ENCODE measurements around the gene KDELR3.

KDELR3 gene

DNA sequence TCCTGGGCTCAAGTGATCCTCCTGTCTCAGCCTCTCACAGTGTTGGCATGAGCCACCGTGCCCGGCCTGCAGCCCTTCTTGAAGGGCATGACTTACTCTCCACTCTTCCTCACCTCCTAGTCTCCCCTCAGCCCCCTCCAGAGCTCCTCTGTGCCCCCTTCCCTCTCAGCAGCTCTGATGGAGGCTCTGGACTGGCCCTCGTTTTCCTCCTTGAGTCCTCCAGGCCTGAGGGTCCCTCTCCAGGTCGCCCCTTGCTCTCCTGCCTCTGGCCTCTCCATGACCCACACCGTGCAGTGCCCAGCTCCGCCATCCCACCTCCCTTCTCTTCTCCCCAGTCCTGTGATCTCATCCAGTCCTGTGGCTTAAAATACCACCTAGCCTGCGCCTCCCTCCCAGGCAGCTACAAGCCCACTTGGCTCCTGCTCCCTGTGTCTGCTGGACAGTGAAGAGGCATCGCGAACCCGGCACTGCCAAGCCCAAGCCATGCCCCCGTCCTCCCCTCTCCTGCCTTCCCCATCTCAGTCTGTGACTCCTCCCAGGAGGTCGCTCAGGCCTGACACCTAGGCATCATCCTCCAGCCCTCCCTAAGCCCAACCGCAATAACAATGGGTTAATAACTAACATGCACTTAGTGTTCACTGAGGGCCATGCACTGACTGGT, 24.8 kb upstream of the KDELR3 start:
- H3K27me3 ChIP-seq (ENCODE audit: control insufficient read depth, insufficient read depth, low read length), result peaks cover 21% of the 10 kb centered on the region
- H3K9ac ChIP-seq (ENCODE audit: low read length), result no peak overlapping the region
- no peaks in the 10 kb centered on the region for H3K4me1 ChIP-seq (ENCODE audit: control insufficient read depth, insufficient read depth, low read length)
- no peaks in the 10 kb centered on the region for H3K36me3 ChIP-seq (ENCODE audit: control insufficient read depth, insufficient read depth, low read length)
- no peaks in the 10 kb centered on the region for H3K9me3 ChIP-seq (ENCODE audit: control insufficient read depth, low read length)
- no peak overlapping the region for H3K4me3 ChIP-seq (ENCODE audit: low read length)

DNA sequence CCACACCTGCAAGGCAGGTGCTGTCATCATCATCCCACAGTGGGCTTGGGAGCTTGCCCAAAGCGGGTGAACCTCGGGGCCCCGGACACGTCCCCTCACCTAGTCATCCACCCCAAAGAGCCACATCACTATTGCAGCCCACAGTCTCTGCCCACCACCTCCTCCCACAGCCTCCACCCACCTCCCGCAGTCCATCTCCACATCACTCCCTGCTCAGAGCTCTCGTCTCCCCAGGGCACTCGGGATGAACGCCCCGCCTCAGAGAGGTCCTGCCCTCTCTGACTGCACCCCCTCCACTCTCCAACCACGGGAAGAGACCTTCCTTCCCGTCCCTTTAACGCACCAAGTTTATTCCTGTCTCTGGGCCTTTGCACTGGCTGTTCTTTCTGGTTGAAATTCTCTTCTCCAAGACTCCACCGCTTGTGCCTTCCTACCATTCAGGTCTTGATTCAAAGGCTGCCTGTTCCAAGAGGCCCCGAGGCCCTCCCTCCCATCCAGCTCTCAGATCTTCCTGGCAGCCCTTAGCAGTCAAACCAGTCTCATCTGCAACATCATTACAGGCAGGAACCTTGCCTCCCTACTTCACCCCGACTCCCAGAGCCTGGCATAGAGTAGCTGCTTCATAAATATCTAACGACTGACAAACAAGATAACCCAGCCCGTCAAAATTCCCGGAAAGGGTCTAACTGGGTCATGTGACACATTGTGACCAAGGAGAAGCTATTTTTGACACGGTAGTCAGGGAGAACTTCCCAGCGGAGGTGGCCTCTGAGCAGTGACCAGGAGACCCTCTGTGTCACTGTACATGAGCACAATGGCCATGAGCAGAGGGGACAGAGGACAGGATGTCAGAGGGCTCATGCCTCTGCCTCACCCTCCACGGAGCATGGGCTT, 24.0 kb upstream of the KDELR3 start:
- Histone ChIP-seq H3K4me1 (ENCODE audit: control insufficient read depth, insufficient read depth, low read length) (no peaks in the 10 kb centered on the region), H3K9me3 (ENCODE audit: control insufficient read depth, low read length) (no peaks in the 10 kb centered on the region), H3K36me3 (ENCODE audit: control insufficient read depth, insufficient read depth, low read length) (no peaks in the 10 kb centered on the region), H3K4me3 (ENCODE audit: low read length) (no peak overlapping the region), H3K27me3 (ENCODE audit: control insufficient read depth, insufficient read depth, low read length) (peaks cover 25% of the 10 kb centered on the region), H3K9ac (ENCODE audit: low read length) (no peak overlapping the region)

DNA sequence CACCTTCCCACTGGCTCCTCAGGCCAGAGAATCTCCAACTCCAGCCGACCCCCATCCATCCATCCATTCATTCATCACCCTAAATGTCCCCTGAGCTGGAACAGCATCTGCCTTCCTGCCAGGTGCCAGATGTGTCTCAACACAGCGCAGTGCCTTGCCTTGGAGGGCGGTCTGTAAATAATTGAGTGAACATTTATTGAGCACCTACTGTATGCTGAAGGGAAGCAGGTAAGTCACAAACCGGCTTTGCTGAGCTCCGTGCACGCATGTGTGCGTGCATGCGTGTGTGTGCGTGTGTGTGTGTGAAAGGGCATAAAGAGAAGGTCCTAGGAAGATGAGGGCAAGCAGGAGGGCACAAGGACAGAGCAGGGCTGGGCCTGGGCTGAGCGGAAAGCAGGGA, 23.1 kb upstream of the KDELR3 start:
- Histone ChIP-seq H3K27me3 (ENCODE audit: control insufficient read depth, insufficient read depth, low read length) (peaks cover 31% of the 10 kb centered on the region), H3K4me1 (ENCODE audit: control insufficient read depth, insufficient read depth, low read length) (no peaks in the 10 kb centered on the region), H3K36me3 (ENCODE audit: control insufficient read depth, insufficient read depth, low read length) (no peaks in the 10 kb centered on the region), H3K9me3 (ENCODE audit: control insufficient read depth, low read length) (no peaks in the 10 kb centered on the region), H3K9ac (ENCODE audit: low read length) (no peak overlapping the region), H3K4me3 (ENCODE audit: low read length) (no peak overlapping the region)

DNA sequence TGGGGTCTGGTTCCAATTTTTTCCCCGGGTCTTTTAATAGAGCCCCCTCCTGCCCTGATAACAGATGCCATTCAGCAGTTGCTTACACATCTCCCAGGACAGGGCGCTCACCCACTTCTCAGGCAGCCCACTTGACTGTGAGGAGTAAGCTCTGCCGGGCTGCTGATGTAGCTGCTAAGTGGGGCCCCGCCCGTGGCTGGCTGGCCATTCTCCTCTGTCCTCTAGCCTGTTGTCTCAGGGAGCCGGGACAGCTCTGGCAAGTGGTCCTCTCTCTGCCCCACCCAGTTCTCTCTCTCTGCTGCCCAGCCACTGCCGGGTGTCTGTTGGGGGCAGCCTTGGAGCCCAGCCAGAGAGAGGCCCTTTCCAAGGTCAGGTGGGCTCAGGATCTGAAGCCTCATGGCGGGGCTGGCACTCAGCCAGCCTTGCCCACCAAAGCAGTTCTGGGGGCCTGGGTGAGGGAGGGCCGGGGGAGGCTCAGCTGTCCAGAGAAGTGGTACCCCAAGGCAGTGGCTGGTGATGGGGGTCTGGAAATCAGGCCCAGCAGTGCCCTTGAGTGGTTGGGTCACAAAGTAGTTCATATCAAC, 21.8 kb upstream of the KDELR3 start:
- Histone ChIP-seq H3K27me3 (ENCODE audit: control insufficient read depth, insufficient read depth, low read length) (peaks cover 39% of the 10 kb centered on the region), H3K9ac (ENCODE audit: low read length) (no peak overlapping the region), H3K4me1 (ENCODE audit: control insufficient read depth, insufficient read depth, low read length) (no peaks in the 10 kb centered on the region), H3K4me3 (ENCODE audit: low read length) (no peak overlapping the region), H3K36me3 (ENCODE audit: control insufficient read depth, insufficient read depth, low read length) (no peaks in the 10 kb centered on the region), H3K9me3 (ENCODE audit: control insufficient read depth, low read length) (no peaks in the 10 kb centered on the region)

DNA sequence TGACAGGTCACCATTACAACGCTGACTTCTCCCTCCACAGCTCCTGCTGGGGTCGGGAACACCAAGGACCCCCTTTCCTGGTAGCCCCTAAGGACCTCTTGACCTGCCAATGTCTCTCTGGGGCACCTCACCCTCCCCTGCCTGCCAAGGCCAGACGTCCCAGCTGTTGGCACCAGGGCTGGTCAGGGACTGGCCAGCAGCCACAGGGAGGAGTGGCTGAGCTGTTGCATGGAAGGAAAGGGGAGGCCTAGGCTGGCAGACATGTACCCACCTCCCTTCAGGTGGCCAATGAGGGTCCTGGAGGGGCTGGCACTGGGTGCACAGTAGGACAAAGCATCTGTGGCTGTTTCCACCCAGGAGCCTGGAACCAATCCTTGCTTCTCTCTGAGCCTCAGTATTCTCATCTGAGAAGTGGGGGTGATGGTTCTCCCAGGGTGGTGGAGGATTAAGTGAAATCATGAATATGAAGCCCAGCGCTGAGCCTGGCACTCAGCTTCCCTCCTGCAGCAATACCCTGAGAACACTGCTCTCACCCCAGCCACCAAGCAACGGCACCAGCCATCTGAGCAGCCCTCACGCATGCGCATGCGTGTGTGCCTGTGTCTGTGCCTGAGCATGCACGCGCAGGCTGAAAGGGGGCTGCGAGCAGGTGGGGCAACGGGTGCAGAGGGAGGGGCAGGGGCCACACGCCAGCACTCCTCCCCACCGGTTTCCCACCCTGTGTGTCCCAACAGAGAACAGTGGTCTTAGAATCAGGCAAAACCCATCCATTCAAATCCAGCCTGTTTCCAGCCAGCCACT, 18.8 kb upstream of the KDELR3 start:
- Histone ChIP-seq H3K4me1 (ENCODE audit: control insufficient read depth, insufficient read depth, low read length) (no peaks in the 10 kb centered on the region), H3K27me3 (ENCODE audit: control insufficient read depth, insufficient read depth, low read length) (peaks cover 63% of the 10 kb centered on the region), H3K36me3 (ENCODE audit: control insufficient read depth, insufficient read depth, low read length) (no peaks in the 10 kb centered on the region)

DNA sequence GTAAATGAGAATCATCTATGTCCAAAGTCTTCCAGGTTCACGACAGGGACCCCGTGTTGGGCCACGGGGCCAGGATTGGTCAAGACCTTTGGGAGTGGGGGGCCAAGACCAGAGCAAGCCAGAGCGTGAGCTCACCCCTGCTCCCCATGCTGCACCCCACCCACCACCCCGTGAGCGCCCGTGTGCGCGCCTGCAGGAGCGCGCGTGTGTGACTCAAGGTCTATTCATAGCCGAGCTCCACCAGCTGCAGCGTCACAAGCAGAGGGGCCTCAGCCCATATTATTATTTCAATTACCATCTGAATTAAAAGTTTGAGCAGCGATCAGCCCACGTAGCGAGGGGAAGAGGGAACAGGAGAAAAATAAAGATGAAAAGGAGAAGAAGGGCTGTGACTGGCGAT, 18.1 kb upstream of the KDELR3 start:
- Histone ChIP-seq H3K4me1 (ENCODE audit: control insufficient read depth, insufficient read depth, low read length) (peaks cover 4% of the 10 kb centered on the region), H3K4me3 (ENCODE audit: low read length) (no peak overlapping the region), H3K36me3 (ENCODE audit: control insufficient read depth, insufficient read depth, low read length) (no peaks in the 10 kb centered on the region), H3K27me3 (ENCODE audit: control insufficient read depth, insufficient read depth, low read length) (peaks cover 69% of the 10 kb centered on the region), H3K9ac (ENCODE audit: low read length) (no peak overlapping the region), H3K9me3 (ENCODE audit: control insufficient read depth, low read length) (no peaks in the 10 kb centered on the region)

More for the DNA sequence above, 18.8 kb upstream of the KDELR3 start:
- no peak overlapping the region for H3K4me3 ChIP-seq (ENCODE audit: low read length)
- no peak overlapping the region for H3K9ac ChIP-seq (ENCODE audit: low read length)
- no peaks in the 10 kb centered on the region for H3K9me3 ChIP-seq (ENCODE audit: control insufficient read depth, low read length)

DNA sequence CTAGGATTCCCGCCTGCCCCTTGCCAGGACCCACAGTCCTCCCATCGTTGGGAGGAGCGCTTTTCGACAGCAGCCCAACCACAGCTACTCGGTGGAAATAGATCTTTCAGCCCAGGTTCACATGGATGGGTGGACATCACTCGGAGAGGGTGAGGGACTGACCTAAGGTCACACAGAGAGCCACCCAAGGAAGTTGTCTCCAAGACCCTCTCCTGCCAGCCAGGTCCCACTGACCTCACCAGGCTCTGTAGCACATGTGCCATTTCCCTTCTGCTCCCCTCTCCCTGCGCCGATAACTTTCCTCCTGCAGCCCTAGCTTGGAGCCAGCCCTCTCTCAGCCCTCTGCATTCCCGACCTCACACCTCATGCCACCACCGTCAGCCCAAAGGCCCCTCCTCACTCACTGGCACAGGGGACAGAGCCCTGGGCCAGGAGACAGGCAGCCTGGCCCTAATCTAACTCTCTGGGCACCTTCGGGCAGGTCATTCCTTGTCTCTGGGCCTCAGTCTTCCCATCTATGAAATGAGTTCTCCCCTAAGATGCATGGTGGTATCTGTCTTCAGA, 17.6 kb upstream of the KDELR3 start:
- Histone ChIP-seq H3K9me3 (ENCODE audit: control insufficient read depth, low read length) (no peaks in the 10 kb centered on the region), H3K9ac (ENCODE audit: low read length) (no peak overlapping the region), H3K27me3 (ENCODE audit: control insufficient read depth, insufficient read depth, low read length) (peaks cover 72% of the 10 kb centered on the region), H3K36me3 (ENCODE audit: control insufficient read depth, insufficient read depth, low read length) (no peaks in the 10 kb centered on the region), H3K4me3 (ENCODE audit: low read length) (no peak overlapping the region), H3K4me1 (ENCODE audit: control insufficient read depth, insufficient read depth, low read length) (peaks cover 4% of the 10 kb centered on the region)

DNA sequence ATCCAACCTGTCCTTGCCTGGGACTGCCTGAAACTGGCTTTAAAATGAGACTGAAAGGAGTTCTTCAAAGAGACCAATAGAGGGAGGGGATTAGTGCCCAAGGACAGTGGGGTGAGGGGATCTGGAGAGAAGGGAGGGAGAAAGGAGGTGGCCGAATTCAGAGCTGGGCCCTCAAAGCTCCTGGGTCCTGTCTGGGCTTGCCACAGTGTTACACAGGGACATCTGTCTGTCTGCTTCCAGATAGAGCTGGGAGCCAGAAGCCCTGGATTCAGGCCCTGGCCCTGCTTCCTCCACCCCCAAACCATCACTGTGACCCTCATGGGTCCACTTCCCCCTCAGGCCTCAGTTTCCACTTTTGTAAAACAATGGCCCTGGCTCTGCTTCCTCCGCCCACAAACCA, 16.5 kb upstream of the KDELR3 start:
- H3K9me3 ChIP-seq (ENCODE audit: control insufficient read depth, low read length), result no peaks in the 10 kb centered on the region
- peaks cover 4% of the 10 kb centered on the region for H3K4me1 ChIP-seq (ENCODE audit: control insufficient read depth, insufficient read depth, low read length)
- peaks cover 73% of the 10 kb centered on the region for H3K27me3 ChIP-seq (ENCODE audit: control insufficient read depth, insufficient read depth, low read length)
- no peaks in the 10 kb centered on the region for H3K36me3 ChIP-seq (ENCODE audit: control insufficient read depth, insufficient read depth, low read length)
- no peak overlapping the region for H3K9ac ChIP-seq (ENCODE audit: low read length)
- H3K4me3 ChIP-seq (ENCODE audit: low read length), result no peak overlapping the region

DNA sequence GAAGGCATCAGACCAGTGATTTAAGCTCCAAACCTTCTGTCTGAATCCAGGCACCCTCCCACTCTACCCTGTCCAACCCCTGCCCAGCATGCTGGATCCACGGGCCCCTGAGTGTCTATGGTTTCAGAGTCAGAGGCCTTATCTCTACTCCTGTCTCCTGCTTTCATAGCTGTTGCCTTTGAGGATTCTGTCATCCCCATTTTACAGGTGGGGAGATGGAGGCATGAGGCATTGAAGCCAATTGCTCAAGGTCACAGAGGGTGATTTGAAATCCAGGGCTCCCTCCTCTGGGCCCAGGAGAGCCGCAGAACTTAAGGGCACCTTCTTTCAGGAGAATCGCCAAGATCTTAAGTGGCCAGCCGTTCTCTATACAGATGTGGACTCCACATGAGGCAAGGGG, 16.0 kb upstream of the KDELR3 start:
- Histone ChIP-seq H3K9ac (ENCODE audit: low read length) (no peak overlapping the region), H3K27me3 (ENCODE audit: control insufficient read depth, insufficient read depth, low read length) (peaks cover 73% of the 10 kb centered on the region)

DNA sequence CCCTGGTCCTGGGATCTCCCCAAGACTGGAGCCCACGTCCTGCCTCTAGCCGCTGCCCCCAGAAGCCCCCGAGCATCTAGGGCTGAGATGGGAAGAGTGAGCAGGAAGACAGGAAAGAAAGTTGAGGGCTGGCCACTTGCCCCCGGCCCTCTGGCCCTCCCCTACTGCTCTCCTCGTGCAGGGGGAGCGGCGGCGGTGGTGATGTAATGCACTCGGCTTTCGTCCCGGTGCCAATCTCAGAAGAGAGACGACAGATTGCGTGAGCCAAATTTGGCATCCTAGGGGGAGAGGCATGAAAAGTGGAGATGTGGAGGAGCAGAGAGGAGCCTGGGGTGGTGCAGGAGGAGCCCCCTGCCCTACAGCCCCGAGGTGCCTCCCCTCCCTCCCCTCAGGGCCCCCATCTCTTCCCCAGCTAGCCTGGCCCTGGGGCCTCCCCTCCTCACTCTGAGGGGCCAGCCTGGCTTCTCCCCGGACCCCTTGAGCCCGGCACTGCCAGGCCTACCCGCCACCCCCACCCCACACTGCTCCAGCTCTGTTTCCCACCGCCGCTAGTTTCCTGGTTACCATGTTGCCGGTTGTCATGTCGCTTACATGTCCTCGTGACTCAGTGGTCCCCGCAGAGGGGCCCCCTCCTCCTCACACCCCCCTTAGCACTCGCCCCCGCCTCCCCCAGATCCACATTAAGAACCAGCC, 15.4 kb upstream of the KDELR3 start:
- H3K4me3 ChIP-seq (ENCODE audit: low read length), result no peak overlapping the region
- no peaks in the 10 kb centered on the region for H3K9me3 ChIP-seq (ENCODE audit: control insufficient read depth, low read length)
- no peak overlapping the region for H3K9ac ChIP-seq (ENCODE audit: low read length)
- peaks cover 79% of the 10 kb centered on the region for H3K27me3 ChIP-seq (ENCODE audit: control insufficient read depth, insufficient read depth, low read length)
- peaks cover 4% of the 10 kb centered on the region for H3K4me1 ChIP-seq (ENCODE audit: control insufficient read depth, insufficient read depth, low read length)
- H3K36me3 ChIP-seq (ENCODE audit: control insufficient read depth, insufficient read depth, low read length), result no peaks in the 10 kb centered on the region

More for the DNA sequence above, 16.0 kb upstream of the KDELR3 start:
- H3K4me1 ChIP-seq (ENCODE audit: control insufficient read depth, insufficient read depth, low read length), result peaks cover 4% of the 10 kb centered on the region
- no peaks in the 10 kb centered on the region for H3K36me3 ChIP-seq (ENCODE audit: control insufficient read depth, insufficient read depth, low read length)
- no peaks in the 10 kb centered on the region for H3K9me3 ChIP-seq (ENCODE audit: control insufficient read depth, low read length)
- no peak overlapping the region for H3K4me3 ChIP-seq (ENCODE audit: low read length)

DNA sequence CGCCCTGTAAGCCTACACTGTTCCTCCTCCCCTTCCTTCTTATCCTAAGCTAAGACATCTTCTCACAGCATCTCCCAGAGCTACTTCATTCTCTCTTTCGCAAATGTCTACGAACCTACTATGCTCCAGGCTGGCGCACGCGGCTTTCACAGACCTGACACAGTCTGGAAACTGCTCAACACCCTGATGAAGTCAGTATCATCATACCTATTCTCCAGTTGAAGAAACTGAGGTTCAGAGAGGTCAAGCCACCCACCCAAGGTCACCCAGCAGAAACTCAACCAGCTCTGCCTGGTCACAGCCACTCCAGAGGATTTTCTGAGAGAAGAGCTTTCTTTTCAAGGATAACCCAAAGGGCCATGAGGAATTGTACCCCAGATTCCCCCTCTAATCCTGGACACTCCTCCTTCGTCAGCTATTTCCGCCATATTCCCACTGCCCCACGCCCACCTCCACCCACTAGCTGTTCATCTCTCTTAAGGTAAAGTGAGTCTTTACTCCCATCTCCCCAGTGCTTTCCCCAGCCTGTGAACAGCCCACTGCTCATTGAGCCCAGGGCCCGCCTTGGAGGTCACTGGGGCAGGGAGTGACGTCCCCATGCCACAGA, 14.7 kb upstream of the KDELR3 start:
- Histone ChIP-seq H3K4me3 (ENCODE audit: low read length) (no peak overlapping the region), H3K27me3 (ENCODE audit: control insufficient read depth, insufficient read depth, low read length) (peaks cover 83% of the 10 kb centered on the region)

More for the DNA sequence above, 14.7 kb upstream of the KDELR3 start:
- Histone ChIP-seq H3K9me3 (ENCODE audit: control insufficient read depth, low read length) (no peaks in the 10 kb centered on the region), H3K9ac (ENCODE audit: low read length) (no peak overlapping the region), H3K4me1 (ENCODE audit: control insufficient read depth, insufficient read depth, low read length) (peaks cover 4% of the 10 kb centered on the region), H3K36me3 (ENCODE audit: control insufficient read depth, insufficient read depth, low read length) (no peaks in the 10 kb centered on the region)

All from mucosa of stomach (tissue), 1 donor.